Endothelial cell of umbilical vein (primary cell): ENCODE results near the gene ZNF70. TPM values are rescaled to one million over a fixed set of nuclear protein-coding genes. Genes with fewer than 3 reads are reported as not detected.

Source experiments
- BruUV-seq: library from RNA; stranded (reverse); fragments of 400-500 nt; replicated peaks from 2 replicates; lab custom pipeline; 2021; lab: Mats Ljungman, UMichigan
- CTCF ChIA-PET: fragments of 300-600, 350-600 bp; sonication (Branson Sonifier 250); formaldehyde crosslinking; loops from one replicate; lab custom pipeline; 2021; ENCODE audit warnings: antibody characterized with exemption, inconsistent platforms; lab: Charles Lee
- POLR2A ChIA-PET: fragments of 300-600, 350-600 bp; sonication (Branson Sonifier 250); formaldehyde crosslinking; loops from one replicate; lab custom pipeline; 2021; ENCODE audit warnings: antibody characterized with exemption, inconsistent platforms; lab: Charles Lee
- DNase-seq: peaks from one replicate; pipeline ENCODE4 v3.0.0-alpha.2; 2011; ENCODE audit warnings: low read depth, low spot score
- FAIRE-seq: peaks from 2 replicates; lab custom pipeline; 2011; peaks lifted over from hg19 to GRCh38; lab: Jason Lieb, UNC
- H2AFZ ChIP-seq: 2 replicates; pipeline ENCODE4 v1.6.0; 2012; ENCODE audit warnings: low read depth, low read length, control low read depth, inconsistent platforms
- H3K27ac ChIP-seq: 2 replicates; pipeline ENCODE4 v1.5.1; 2011; ENCODE audit warnings: low read depth, mild to moderate bottlenecking, control low read depth, low read length, moderate library complexity; ENCODE audit not compliant: insufficient read depth
- H3K27me3 ChIP-seq, 2 experiments: 2 replicates each; pipeline versions ENCODE4 v1.6.0 to v1.6.1; 2011; ENCODE audit warnings: low read length in 2 of 2, mixed read lengths in 1 of 2; ENCODE audit not compliant: control insufficient read depth in 2 of 2, insufficient read depth in 2 of 2
- H3K36me3 ChIP-seq, 2 experiments: 2 replicates in 1 of 2; 3 replicates in 1 of 2; pipeline ENCODE4 v1.5.1; 2011; ENCODE audit warnings: low read length in 2 of 2, mild to moderate bottlenecking in 1 of 2, moderate library complexity in 1 of 2; ENCODE audit not compliant: control insufficient read depth in 2 of 2, insufficient read depth in 2 of 2; ENCODE audit errors: extremely low read depth in 1 of 2
- H3K4me1 ChIP-seq: 3 replicates; pipeline ENCODE4 v1.5.1; 2011; ENCODE audit warnings: mild to moderate bottlenecking, low read length; ENCODE audit not compliant: control insufficient read depth, insufficient read depth; ENCODE audit errors: extremely low read depth
- H3K4me2 ChIP-seq: 2 replicates; pipeline ENCODE4 v1.6.1; 2011; ENCODE audit warnings: low read length, control low read depth, mixed read lengths; ENCODE audit not compliant: insufficient read depth
- H3K4me3 ChIP-seq, 3 experiments: fragments of 200-600 bp in 1 of 3; sonication (generic), shearing (Covaris generic) in 1 of 3; replicated peaks in 1 of 3; 2 replicates each; pipeline ENCODE4 v1.5.1; 2011 to 2016; ENCODE audit warnings: control low read depth in 3 of 3, low read length in 3 of 3, mild to moderate bottlenecking in 2 of 3, inconsistent platforms in 1 of 3, low read depth in 1 of 3, moderate library complexity in 1 of 3; ENCODE audit not compliant: insufficient read depth in 1 of 3
- H3K79me2 ChIP-seq: 2 replicates; pipeline ENCODE4 v1.6.0; 2012; ENCODE audit warnings: low read length, inconsistent platforms; ENCODE audit not compliant: control insufficient read depth, insufficient read depth
- H3K9ac ChIP-seq: replicated peaks from 2 replicates; pipeline ENCODE3; 2011; ENCODE audit warnings: low read length, control low read depth; ENCODE audit not compliant: insufficient read depth; ENCODE audit errors: extremely low read depth
- H3K9me1 ChIP-seq: replicated peaks from 3 replicates; pipeline ENCODE4 v1.6.0; 2011; ENCODE audit warnings: mild to moderate bottlenecking, low read length; ENCODE audit not compliant: control insufficient read depth, insufficient read depth; ENCODE audit errors: extremely low read depth
- H3K9me3 ChIP-seq: replicated peaks from 2 replicates; pipeline ENCODE4 v1.5.1; 2012; ENCODE audit warnings: low read length, inconsistent platforms; ENCODE audit not compliant: control insufficient read depth, insufficient read depth
- H4K20me1 ChIP-seq: replicated peaks from 2 replicates; pipeline ENCODE3; 2011; ENCODE audit warnings: mild to moderate bottlenecking, low read length; ENCODE audit not compliant: control insufficient read depth, insufficient read depth; ENCODE audit errors: extremely low read depth
- FOS ChIP-seq: IDR thresholded peaks from 2 replicates; pipeline ENCODE4 v1.6.1; 2011; ENCODE audit warnings: mild to moderate bottlenecking, low read length, moderate library complexity, borderline replicate concordance; ENCODE audit not compliant: insufficient read depth
- JUN ChIP-seq: IDR thresholded peaks from 2 replicates; pipeline ENCODE4 v1.6.1; 2011; ENCODE audit warnings: borderline replicate concordance, low read depth; ENCODE audit not compliant: insufficient read length, insufficient read depth
- MYC ChIP-seq: IDR thresholded peaks from one replicate; pipeline ENCODE4 v1.6.1; 2011; ENCODE audit warnings: mild to moderate bottlenecking, low read depth, low read length
- POLR2A ChIP-seq: IDR thresholded peaks from 2 replicates; pipeline ENCODE4 v1.6.1; 2012; ENCODE audit warnings: low read depth, mild to moderate bottlenecking, control low read depth, low read length
- POLR2AphosphoS5 ChIP-seq: IDR thresholded peaks from 2 replicates; pipeline ENCODE4 v1.6.1; 2012; ENCODE audit warnings: low read depth, mild to moderate bottlenecking, control low read depth, low read length, moderate library complexity; ENCODE audit not compliant: insufficient read depth
- dilution Hi-C: fragments of 300-500 bp; cut with MboI; formaldehyde crosslinking; loops from one replicate; pipeline ENCODE4 v1.15.0; 2019; ENCODE audit warnings: low sequenced_read_pairs; ENCODE audit not compliant: extremely low pct_ligation_motif_present
- intact Hi-C: fragments of 100-400 bp; cut with micrococcal nuclease; formaldehyde crosslinking; loops from one replicate; pipeline ENCODE4 v1.10.0; 2022
- polyA plus RNA-seq, 4 experiments: library from polyadenylated mRNA; depleted of rRNA in 3 of 4; stranded (reverse) in 3 of 4; unstranded in 1 of 4; fragments of >200 nt; gene quantifications; 2 replicates each; pipeline versions ENCODE4 v1.2.1 to v1.2.3, GENCODE V29; 2011 to 2012; ENCODE audit warnings: missing spikeins in 1 of 4
- total RNA-seq: library from RNA; stranded (reverse); gene quantifications from 2 replicates; pipeline ENCODE4 v1.2.3, GENCODE V29; 2021
- TF ChIP-seq, protein P1 (sequence below): IDR thresholded peaks from 2 replicates; pipeline ENCODE4 v1.6.1; 2011; ENCODE audit not compliant: insufficient read depth, insufficient read length
- TF ChIP-seq, protein P2 (sequence below), 2 donors: IDR thresholded peaks; 1 replicate in 1 of 2; 2 replicates in 1 of 2; pipeline ENCODE4 v1.5.1; 2011; ENCODE audit warnings: low read length in 2 of 2, mild to moderate bottlenecking in 2 of 2, moderate library complexity in 2 of 2, control low read depth in 1 of 2, inconsistent platforms in 1 of 2, low read depth in 1 of 2; ENCODE audit not compliant: insufficient read depth in 1 of 2; ENCODE audit errors: extremely low read depth in 1 of 2

Gene ZNF70
- total and polyA plus RNA-seq, 2 donors (not counting 3 experiments of a cell fraction or from before 2014, with no cell fraction given): 1.9 to 6.2 TPM

DNA sequence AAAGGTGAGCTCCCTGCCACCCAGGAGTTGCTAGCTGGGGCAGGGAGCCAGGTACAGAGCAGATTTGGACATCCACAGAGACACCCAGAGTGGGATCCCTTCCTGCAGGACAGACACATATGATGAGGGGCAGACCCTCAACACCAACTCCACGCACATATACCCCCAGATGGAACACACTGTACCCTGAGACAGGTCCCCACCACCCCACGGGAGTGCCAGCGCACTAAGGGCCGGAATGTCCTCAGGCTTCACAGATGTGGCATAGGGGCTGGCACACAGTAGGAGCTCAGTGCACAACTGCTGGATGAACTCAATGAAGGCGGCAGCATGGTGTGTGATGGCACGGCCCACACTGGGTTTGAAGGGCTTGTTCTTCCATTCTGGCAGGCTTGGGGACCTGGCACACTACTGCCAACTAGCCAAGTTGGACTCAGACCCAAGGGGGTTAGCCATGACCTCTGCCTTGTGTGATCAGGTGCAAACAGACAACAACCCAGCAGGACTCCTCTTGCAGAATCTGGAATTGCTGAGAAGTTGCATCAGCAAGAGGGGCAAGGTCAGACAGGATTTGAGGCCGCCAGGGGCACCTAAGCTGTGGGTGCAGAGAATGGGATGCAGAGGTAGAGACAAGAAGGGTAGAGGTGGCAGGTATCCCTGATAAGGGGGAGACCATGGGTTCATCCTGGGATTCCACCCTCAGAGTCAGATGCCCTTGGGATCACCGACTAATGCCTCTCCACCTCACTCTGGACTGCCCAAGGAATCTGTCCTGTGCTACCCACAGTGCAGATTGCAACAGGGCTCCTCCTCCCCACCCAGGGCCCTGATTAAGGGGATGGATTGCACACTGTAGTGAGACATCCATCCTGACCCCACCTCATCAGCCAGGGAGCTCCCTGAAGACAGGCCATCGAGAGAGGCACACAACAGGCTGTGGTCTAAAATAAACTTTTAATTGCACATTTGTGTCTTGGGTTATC, 14.3 kb upstream of the ZNF70 start:
- Histone ChIP-seq H3K9ac (no peak overlapping the region), H3K9me3 (no peaks in the 10 kb centered on the region), H3K79me2 (peaks cover 2% of the 10 kb centered on the region), H4K20me1 (no peaks in the 10 kb centered on the region), H3K9me1 (no peaks in the 10 kb centered on the region), H3K36me3 (peaks cover 0 to 3% of the 10 kb centered on the region in 2 experiments), H3K27me3 (no peaks in the 10 kb centered on the region), H3K4me3 (no peak overlapping the region), H2AFZ (no peak overlapping the region), H3K4me2 (no peak overlapping the region), H3K27ac (no peak overlapping the region), H3K4me1 (peaks cover 22% of the 10 kb centered on the region)
- CTCF ChIA-PET: interaction anchor here (0.5 to 4.6 kb wide), 5 partner anchors 10 to 137 kb away, joined by 3 to 63 read pairs (median 4); partner anchors contain the start of gene SLC2A11
- TF ChIP-seq FOS: no peak
- POLR2A ChIA-PET: no interaction called here
- intact Hi-C loops (loop anchor here (5.0 kb wide), 1 partner anchor 223 kb away; no protein-coding TSS in a partner anchor), dilution Hi-C loops (no loop called here)
- DNase-seq (no peak), FAIRE-seq (no peak)
- no TSS peak for BruUV-seq

DNA sequence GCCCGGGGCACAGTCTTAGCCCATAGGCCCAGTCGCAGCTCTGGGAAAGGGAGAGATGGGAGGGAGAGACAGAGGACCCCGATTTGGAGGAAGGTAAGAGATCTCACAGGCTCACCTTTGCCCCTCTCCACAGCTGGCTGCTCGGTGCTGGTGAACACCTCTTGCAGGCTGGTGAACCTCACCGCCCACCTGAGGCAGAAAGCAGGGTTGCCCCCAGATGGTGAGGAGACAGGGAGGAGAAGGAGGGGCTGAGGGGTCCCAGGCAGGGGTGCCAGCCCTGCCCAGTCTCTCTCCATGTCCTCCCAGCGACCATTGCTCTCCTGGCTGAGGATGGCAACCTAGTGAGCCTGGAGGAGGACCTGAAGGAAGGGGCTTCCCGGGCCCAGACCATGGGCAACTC, 13.0 kb upstream of the ZNF70 start:
- Histone ChIP-seq H2AFZ (no peak overlapping the region), H3K4me1 (peaks cover 22% of the 10 kb centered on the region), H3K4me2 (no peak overlapping the region), H3K9ac (no peak overlapping the region), H3K9me1 (no peaks in the 10 kb centered on the region), H3K27me3 (no peaks in the 10 kb centered on the region), H3K9me3 (no peaks in the 10 kb centered on the region), H3K36me3 (peaks cover 0 to 3% of the 10 kb centered on the region in 2 experiments), H4K20me1 (no peaks in the 10 kb centered on the region), H3K27ac (no peak overlapping the region), H3K79me2 (peaks cover 2% of the 10 kb centered on the region), H3K4me3 (no peak overlapping the region)
- no TSS peak for BruUV-seq
- TF ChIP-seq POLR2A (no peak), POLR2AphosphoS5 (no peak), JUN (no peak), MYC (no peak)
- TF ChIP-seq, protein P1, sequence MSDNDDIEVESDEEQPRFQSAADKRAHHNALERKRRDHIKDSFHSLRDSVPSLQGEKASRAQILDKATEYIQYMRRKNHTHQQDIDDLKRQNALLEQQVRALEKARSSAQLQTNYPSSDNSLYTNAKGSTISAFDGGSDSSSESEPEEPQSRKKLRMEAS: no peak
- TF ChIP-seq, protein P2, sequence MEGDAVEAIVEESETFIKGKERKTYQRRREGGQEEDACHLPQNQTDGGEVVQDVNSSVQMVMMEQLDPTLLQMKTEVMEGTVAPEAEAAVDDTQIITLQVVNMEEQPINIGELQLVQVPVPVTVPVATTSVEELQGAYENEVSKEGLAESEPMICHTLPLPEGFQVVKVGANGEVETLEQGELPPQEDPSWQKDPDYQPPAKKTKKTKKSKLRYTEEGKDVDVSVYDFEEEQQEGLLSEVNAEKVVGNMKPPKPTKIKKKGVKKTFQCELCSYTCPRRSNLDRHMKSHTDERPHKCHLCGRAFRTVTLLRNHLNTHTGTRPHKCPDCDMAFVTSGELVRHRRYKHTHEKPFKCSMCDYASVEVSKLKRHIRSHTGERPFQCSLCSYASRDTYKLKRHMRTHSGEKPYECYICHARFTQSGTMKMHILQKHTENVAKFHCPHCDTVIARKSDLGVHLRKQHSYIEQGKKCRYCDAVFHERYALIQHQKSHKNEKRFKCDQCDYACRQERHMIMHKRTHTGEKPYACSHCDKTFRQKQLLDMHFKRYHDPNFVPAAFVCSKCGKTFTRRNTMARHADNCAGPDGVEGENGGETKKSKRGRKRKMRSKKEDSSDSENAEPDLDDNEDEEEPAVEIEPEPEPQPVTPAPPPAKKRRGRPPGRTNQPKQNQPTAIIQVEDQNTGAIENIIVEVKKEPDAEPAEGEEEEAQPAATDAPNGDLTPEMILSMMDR (IDR thresholded peaks at IDR 0.05; ENCODE audit: extremely low read depth in 1 of 2, insufficient read depth in 1 of 2, low read depth in 1 of 2, low read length in 2 of 2): no peak
- ChIA-PET POLR2A (no interaction called here), CTCF (interaction anchor here (0.6 to 3.8 kb wide), 3 partner anchors 26 to 136 kb away, joined by 3 to 21 read pairs (median 3); no protein-coding TSS in a partner anchor)
- intact Hi-C loops: no loop called here
- dilution Hi-C loops: no loop called here
- DNase-seq: no peak
- no peak for FAIRE-seq
